HEK293T (cell line): Measurements from ENCODE around the gene KRT85.

Experiments used
- ARNT ChIP-seq: fragments of 450-650 bp; IDR thresholded peaks from 2 replicates; pipeline ENCODE4 v1.6.1; 2017; ENCODE audit warnings: mild to moderate bottlenecking
- BHLHE40 ChIP-seq: fragments of 450-650 bp; IDR thresholded peaks from 2 replicates; pipeline ENCODE4 v1.6.1; 2016; ENCODE audit warnings: mild to moderate bottlenecking, moderate library complexity, borderline replicate concordance
- CTBP1 ChIP-seq: fragments of 450-650 bp; IDR thresholded peaks from 2 replicates; pipeline ENCODE4 v1.6.1; 2016; ENCODE audit warnings: borderline replicate concordance
- ELF4 ChIP-seq: fragments of 450-650 bp; IDR thresholded peaks from 2 replicates; pipeline ENCODE4 v1.6.1; 2017; ENCODE audit warnings: antibody characterized with exemption
- FOXA1 ChIP-seq: fragments of 450-650 bp; IDR thresholded peaks from 2 replicates; pipeline ENCODE4 v1.6.1; 2016; ENCODE audit warnings: mild to moderate bottlenecking
- FOXK2 ChIP-seq: fragments of 450-650 bp; IDR thresholded peaks from 2 replicates; pipeline ENCODE4 v1.6.1; 2016; ENCODE audit warnings: mild to moderate bottlenecking
- L3MBTL2 ChIP-seq: fragments of 450-650 bp; conservative IDR thresholded peaks from 2 replicates; pipeline ENCODE4 v1.6.1; 2016; ENCODE audit warnings: mild to moderate bottlenecking
- LEF1 ChIP-seq: fragments of 450-650 bp; IDR thresholded peaks from 2 replicates; pipeline ENCODE4 v1.6.1; 2017; ENCODE audit warnings: mild to moderate bottlenecking, borderline replicate concordance
- NFRKB ChIP-seq: fragments of 450-650 bp; IDR thresholded peaks from 2 replicates; pipeline ENCODE4 v1.6.1; 2016; ENCODE audit warnings: mild to moderate bottlenecking, moderate library complexity
- PKNOX1 ChIP-seq: fragments of 450-650 bp; IDR thresholded peaks from 2 replicates; pipeline ENCODE4 v1.6.1; 2016
- SP1 ChIP-seq: fragments of 450-650 bp; IDR thresholded peaks from 2 replicates; pipeline ENCODE4 v1.6.1; 2017
- SUZ12 ChIP-seq: fragments of 450-650 bp; IDR thresholded peaks from 2 replicates; pipeline ENCODE4 v1.6.1; 2016; ENCODE audit warnings: mild to moderate bottlenecking
- TARDBP ChIP-seq: fragments of 450-650 bp; IDR thresholded peaks from 2 replicates; pipeline ENCODE4 v1.6.1; 2016
- ZNF384 ChIP-seq: fragments of 450-650 bp; IDR thresholded peaks from 2 replicates; pipeline ENCODE4 v1.6.1; 2016

GRCh38 chr12:52401526-52401925 is 34.2 kb upstream of the KRT85 start:
- TF ChIP-seq SUZ12, result no peak
- no peak for TF ChIP-seq LEF1
- no peak for TF ChIP-seq FOXK2
- no peak for TF ChIP-seq ELF4
- TF ChIP-seq CTBP1, result no peak
- TF ChIP-seq BHLHE40, result no peak
- TF ChIP-seq NFRKB, result no peak
- no peak for TF ChIP-seq TARDBP
- TF ChIP-seq ZNF384, result no peak
- TF ChIP-seq SP1, result no peak
- TF ChIP-seq PKNOX1, result no peak
- TF ChIP-seq L3MBTL2, result no peak
- TF ChIP-seq ARNT, result no peak
- no peak for TF ChIP-seq FOXA1
